ENCODE data around the gene HSPG2.
"Not testable (repeated sequence)": the region's sequence is repeated elsewhere in the genome, so short reads cannot be mapped to it uniquely, and the experiment has no call there.

HSPG2 gene

DNA sequence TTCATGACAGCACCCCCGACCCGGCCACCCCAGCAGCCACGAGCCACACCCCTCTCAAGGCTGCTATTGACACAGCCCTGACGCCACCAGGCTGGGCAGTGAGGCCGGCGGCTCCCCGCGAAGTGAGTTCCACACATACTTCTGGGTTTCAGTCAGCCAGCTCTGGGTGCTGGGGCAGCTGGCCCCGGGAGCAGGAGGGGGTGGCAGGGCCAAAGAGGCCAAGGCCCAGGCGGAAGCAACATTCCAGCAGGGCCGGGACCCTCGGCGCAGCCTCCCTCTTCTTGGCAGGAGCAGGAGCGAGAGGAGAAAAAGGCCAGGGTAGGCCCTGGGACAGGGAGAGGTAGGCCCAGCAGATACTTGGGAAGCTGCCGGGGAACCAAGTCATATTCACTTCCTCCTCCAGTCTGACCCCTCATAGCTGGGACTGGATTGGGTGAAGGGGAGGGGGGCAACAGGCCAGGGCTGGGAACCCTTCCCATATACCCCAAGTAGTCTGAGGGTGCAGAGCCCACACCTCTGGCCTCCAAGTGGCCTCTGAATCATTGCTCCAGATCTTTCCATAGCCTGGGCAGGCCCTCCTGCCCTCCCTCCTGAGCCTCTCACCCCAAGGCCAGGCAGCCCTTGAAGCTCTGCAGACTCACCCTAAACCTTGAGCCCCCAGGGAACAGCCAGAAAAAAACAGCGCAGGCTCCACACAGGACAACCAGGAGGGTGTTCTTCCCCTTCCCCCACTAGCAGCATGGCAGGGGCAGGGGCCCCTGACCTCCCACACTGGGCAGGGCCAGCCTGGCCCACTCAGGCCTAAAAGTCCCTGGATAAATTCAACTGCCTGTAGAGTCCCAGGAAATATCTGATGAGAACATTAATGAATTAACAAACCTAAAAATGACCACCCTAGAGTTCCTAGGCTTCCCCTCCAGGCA is 5.7 kb downstream of the HSPG2 start:
- no peak for DNase-seq

DNA sequence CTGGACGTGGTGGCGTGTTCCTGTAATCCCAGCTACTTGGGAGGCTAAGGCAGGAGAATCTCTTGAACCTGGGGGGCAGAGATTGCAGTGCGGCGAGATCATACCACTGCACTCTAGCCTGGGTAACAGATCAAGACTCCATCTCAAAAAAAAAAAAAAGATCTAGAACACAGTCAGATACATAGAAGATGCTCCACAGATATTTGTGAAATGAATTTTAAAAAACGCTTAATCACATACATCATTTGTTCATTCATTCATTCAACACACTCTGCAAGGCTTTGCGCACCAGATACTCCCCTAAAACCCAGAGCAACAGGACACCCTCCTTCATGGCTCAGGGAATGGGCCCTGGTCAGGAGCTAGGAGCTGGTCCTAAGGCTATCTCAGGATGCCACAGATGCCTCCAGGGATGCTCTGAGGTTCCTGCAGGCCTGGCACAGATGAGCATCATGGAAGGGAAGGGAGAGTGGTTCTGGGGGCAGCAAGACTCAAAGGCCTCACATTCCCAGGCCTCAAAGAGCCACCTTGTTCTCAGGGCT is 6.4 kb downstream of the HSPG2 start:
- DNase-seq: no peak

DNA sequence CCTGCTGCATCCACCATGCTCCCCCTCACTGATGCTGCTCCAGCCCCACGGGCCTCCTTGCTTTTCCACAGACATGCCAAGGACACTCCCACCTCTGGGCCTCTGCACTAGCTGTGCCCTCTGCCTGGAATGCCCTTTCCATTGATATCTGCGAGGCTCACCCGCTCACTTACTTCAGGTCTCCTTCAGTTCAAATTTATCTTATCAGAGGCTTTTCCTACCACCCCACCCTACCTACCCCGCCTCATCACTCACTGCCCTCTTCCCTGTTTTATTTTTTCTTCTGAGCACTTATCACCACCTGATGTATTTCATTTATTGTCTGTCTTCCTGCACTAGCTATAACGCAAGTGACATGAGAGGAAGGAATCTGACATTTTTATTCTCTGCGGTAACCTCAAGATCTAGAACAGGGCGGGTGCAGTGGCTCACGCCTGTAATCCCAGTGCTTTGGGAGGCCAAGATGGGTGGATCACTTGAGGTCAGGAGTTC is 7.0 kb downstream of the HSPG2 start:
- DNase-seq: no peak

DNA sequence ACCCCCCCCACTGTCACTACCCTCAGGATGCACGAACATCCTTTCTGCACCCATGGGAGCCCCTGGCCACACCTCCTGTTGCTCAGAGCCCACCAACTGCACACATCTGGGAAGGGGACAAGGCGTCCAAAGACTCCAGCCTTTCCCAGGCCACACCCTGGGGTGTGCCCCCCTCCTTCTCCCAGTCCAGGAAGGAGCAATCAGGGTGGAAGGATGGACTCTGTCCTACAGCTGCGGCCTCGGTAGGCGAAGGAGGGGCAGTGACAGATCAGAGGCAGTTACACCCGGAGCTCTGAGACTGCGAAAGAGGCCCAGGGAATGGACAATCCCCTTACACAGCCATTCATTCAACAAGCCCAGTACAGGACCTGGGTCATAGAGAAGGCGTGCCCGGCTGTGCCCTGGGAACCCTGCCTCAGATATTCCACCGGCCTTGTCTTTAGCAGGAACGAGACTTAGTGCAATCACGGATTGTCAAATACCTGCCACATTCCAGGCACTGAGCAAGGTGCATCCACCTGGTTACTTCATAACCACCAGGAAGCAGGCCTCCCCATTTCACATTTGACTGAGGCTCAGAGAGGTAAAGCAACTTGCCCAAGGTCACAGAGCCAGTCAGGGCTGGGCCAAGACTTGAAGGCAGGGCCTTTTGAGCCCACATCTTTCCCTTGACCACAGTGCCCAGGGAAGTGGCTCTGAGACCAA is 9.4 kb downstream of the HSPG2 start:
- DNase-seq: no peak

DNA sequence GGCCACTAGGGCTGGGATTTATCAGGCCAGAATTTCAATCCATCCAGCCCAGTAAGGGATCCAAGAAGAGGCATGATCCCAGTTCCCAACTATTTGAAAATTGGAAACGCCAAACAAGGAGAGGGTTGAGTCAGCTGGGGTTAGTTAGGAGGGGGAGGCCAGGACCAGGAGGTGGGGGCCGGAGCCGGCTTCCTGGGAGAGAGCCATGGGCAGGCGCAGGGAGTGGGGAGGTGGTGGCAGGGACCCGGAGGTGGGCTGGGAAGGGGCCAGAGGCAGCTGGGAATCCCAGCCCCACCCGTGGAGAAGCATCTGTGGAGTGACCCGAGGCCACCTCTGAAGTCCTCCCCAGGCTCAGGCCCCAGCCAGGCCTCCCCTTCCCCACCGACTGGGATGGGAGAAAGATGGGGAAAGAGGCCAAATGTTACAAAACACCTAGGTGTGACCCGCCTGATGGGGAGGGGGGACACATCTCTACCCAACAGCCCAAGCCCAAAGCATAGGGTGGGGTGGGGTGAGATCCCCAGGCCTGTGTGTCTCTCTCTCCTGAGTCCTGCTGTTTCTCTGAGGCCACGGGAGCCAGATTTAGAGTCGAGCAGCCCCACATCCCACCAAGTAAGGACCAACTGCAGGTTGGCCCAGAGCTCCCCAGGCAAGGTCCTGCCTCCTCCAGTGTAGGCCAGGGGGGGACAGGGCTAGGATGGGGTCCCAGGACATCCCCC is 10.1 kb downstream of the HSPG2 start:
- DNase-seq: no peak

DNA sequence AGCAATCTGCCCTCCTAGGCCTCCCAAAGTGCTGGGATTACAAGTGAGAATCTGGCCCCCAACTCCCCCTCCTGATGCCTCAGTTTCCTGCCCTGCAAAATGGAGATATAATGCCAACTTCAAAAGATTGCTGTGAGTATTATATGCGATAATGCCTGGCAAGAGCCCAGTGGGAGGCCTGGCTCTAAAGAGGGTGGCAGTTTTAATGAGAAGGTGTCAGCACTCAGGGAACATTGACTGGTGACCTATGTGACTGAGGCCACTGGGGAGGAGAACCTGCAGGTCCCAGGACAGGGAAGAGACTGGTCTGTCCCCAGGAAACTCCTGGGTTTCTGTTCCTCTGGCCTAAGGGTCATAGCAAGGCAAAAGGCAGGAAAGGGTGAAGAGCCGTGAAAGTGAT is 11.0 kb downstream of the HSPG2 start:
- DNase-seq: no peak

DNA sequence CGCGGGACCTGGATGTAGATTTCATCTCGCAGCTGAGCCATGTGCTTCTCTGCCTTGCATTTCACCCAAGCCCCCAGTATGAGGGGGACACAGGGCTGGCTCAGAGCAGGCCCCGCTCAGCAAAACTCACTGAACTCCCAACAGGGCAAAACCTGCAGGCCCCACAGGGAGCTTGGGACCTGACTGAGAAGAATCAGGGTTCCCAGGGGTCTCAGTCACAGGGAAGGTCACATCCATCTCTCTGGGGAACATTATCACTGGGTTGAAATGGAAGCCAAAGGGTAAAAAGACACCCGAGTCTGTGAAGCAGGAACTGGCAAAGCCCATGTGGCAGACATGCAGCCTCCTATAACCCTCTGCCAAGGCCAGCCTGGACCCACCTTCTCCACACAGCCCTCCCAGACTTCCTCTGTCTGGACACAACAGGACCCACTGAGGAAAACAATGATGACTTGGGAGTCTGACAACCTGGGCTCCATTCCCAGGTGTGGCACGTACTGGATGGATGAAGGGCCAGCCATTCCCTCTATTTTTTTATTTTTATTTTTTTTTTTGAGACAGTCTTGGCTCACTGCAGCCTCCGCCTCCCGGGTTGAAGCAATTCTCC is 11.7 kb downstream of the HSPG2 start:
- DNase-seq: no peak

DNA sequence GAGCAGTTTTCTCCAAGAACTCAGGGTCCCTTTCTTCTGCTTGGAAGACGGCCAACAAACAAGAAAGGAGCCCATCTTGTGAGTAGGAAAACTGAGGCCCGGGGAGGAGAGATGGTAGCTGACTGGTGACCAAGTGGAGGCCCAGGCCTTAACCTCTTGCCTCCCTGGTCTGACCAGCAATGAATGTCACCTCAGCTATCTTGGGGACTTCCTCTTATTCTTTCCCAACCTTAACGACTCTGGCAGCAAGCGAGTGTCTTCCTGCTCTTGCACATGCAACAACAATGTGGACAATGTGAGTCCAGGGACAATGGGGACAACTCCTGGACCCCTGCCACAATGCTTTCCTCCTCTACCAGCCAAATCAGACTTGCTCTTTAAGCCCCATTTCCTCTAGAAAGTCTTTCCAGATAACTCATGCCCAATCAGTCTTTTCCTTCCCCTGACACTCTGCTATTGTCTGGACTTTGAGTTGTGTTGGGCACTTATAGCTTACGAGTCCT is 12.6 kb downstream of the HSPG2 start:
- no peak for DNase-seq

DNA sequence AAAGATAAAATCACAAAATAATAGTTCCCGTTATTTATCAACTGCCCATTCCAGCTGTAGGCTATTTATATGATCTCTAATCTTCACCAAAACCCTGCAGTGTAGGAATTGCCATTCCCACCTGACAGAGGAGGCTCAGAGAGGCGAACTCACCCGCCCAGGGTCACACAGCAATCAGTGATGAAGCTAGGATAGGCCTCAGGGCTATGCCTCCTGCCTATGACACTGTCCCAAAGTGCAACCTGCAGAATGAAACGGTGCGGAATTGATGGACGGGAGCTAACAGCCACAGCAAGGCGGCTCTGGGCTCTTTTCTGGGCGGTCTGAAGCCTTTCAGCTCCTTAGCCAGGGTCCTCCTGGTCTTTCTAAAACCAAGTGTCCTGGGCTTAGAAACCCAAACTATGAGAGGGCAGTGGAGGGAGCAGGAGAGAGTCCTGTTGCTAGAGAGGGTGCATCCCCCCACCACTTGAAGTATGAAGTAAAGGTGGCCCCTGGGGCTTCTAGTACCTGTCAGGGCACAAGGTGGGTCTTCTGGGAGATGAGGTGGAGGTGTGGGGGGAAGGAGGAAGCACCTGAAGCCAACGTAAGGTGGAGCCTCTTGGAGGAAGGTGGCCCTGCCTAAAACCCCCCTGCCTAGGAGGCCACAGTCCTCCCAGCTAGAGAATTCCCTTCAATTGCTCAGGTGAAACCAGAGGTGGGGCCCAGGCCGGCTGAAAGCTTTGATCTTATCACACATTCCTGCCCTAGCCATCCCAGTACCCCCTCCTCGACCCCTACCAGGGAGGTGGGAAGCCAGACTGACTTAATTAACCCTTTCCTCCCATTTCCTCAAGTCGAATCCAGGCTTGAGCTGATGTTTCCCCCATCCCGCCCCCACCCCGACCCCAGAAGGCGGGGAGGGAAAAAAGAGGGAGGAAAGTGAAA is 14.8 kb downstream of the HSPG2 start:
- no peak for DNase-seq

DNA sequence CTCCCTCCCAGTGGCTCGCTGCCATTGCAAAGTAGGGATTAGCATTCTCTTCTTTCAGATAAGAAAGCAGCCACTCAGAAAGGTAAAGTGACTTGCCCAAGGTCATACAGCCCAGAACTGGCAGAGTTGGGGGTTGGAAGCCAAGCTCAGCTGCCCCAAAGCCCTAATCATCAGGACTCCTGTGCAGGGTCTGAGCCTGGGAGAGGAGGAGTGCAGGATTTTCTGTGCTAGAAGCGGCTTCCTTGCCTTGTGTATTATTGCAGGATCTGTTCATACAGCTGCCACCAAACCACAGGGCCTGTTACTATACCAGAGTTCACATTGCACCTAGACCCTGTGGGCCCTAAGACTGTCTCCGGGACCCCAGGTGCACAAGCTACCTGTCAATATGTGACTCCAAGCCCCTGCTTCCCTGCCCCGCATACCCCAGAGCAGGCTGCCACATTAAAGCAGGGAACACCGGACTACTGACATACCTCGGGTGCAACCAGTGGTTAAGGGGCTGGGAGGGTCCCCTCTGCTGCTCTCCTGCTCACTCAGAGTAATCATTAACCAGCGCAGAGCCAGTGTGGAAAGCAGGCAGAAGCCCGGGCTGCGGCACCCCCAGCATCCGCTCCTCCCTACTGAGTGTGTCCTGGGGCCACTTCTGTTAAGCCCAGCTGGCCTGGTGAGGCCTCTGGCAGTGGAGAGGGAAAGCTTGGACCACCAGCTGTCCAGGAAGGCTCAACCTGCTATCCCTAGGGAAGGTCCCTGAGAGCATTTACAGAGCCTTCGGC is 15.8 kb downstream of the HSPG2 start:
- no peak for DNase-seq

DNA sequence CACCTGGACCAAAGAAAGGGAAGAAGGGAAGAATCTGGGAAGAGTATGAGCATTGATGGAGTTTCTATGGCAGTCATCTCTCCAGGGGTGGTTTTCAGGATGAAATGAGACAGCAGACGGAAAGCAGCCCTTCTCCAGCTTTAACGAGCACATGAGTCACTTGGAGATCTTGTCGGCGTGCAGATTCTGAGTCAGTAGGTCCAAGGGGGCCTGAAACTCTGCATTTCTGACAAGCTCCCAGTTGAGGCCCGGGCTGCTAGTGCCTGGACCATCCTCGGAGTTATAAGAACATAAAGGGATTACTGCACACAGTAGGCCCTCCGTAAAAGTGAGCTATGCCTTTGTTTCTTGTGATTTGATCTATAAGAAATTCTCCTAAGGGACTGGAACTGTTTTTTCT is 17.6 kb downstream of the HSPG2 start:
- DNase-seq: no peak

DNA sequence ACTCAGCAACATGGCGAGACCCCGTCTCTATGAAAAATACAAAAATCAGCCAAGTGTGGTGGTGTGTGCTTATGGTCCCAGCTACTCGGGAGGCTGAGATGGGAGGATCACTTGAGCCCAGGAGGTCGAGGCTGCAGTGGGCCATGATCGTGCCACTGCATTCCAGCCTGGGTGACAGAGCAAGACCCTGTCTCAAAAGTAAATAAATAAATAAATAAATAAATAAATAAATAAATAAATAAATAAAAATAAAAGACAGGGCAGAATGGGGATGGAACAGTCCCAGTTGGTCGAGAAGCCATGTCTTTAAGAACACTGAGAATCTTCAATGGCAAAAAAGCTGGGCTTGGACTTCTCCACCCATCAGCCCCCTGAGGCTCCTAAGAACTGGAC is 19.9 kb downstream of the HSPG2 start:
- not testable (repeated sequence) for DNase-seq

DNA sequence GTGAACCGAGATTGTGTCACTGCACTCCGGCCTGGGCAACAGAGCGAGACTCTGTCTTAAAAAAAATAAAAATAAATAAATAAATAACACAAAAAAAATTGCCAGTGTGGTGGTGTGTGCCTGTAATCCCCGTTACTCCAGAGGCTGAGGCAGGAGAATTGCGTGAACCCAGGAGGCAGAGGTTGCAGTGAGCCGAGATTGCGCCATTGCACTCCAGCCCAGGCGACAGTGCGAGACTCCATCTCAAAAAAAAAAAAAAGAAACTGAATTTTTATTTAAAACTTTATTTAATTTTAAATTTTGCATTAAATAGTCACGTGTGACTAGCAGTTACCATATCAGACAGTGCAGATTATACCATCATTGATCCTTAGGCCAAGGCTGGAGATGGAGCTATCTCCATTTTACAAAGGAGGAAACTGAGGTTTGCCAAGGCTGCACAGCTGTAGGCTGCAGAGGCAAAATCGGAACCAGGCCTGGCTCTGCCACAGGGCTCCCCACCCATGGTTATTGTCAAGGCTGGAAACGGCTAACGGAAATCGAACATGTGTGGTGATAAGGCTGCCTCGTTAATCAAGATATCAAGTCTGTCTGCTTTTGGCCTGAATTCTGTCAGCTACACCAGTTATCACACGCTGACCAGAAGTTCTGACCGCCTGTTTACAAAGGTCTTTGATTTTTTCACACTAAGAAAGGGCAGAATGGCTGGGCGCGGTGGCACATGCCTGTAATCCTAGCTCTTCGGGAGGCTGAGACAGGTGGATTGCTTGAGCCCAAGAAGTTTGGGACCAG is 20.5 kb downstream of the HSPG2 start:
- DNase-seq: no peak

DNA sequence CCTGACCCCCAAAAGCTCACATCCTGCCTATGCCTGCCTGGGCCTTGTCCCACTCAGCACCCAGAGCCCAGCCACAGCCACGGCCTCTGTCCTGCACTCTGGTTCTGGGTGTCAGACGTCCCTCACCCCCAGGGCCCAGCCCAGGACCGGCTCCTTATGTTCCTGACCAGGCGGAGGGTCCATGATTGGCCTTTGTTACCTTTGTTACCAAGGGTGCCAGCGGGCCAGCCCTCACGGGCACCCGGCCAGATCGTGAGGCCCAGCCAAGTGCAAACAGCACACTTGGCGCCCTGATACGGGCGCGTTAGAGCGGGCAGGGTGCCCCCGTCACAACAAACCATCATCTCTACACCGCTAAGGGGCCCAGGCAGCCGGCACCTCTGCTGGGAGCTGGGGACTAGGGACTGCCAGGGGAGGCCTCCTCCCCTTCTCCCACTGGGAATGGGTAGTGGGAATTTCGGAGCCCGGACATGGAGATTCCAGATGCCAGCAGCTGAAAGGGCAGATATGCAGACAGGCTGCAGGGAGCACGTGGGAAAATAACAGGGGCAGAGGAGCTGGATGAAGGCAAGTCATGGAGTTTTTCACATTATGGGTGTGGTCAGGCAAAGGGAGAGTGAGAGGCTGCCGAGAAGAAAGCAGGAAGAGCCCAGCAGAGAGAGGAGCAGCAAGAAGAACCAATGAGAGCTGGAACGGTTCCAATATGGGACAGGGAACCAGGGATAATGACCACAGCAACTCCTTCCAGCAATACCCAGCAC is 22.1 kb downstream of the HSPG2 start:
- DNase-seq: no peak

DNA sequence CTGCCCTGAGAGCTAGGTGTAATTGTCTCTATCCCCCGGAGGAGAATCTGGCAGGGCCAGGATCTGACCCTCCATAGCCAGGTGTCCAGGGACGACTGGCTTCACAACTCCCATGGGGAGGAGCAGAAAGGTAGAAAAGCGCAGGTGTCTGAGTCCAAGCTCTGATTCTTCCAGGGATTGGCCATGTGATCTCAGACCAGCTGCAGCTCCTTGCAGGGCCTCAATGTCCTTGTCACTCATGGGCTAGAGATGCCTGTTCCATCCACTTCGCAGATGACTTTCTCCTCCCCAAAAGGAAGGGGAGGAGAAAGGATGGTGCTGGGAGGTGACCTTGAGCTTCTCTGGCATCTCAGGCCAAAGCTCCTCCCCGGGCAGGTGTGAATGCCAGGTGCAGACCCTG is 22.7 kb downstream of the HSPG2 start:
- no peak for DNase-seq

DNA sequence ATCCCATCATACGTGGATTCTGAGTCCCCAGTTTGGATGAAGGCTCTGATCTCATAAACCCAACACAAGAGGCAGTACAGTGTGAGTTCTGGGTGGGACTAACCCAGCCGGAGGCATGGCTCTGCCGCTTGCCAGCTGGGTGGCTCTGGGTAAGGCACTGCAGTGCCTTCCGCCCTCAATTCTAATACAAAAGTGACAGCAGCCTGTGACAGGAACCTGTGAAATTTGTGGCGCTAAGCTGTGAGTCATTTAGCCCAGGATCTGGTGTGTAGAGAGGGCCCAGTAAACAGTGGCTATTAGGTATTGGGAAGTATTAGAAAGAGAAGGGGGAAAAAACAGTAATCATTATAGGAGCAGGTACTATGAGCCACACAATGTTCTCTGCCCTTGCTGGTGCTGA is 23.3 kb downstream of the HSPG2 start:
- DNase-seq: no peak

DNA sequence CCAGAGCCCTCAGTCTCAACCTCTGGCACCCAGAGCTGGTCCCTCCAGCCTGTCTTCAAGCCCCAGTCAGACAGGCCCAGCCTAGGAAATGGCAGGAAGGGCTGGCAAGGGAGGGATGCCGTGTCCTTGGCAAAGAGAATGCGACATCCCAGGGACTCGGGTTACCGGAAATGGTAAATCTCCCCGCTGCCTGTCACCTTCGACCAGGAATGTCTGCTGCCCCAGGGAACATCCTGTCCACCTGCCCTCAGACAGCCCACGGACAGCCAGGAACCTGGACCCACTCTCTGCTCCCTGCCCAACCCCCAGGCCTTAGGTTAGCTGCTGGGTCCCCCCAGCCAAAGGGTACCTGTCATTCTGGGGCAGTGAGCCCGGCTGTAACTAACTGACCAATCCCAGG is 23.9 kb downstream of the HSPG2 start:
- DNase-seq: no peak

DNA sequence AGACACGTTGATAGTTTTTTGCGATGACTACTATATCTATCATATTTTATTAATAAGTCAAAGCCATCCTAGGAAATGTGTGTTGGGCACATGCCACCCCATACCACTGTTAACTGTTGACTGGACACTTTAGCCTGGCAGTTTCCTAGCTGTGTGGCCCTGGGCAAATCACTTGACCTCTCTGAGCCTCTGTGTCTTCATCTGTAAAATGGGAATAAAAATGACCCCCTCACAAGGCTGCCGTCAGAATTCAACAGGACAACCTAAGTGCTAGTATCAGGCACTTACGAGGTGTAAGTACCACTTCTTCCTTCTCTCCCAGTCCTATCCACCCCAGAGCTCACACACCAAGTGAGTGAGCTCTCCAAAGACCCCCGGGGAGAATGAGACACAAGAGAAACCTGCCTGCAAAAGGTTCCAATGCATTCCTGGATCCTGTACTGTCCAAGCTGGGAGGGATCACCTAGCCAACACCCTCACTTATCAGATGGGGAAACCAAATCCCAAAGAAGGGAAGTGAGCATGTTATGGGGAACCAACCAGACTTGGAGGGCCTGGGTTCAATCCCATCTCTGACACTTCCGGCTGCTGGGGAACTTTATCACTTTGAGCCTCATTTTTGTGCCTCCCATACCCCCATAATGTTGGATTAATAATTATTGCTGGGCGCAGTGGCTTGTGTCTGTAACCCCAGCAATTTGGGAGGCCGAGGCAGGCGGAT is 24.9 kb downstream of the HSPG2 start:
- no peak for DNase-seq

Measured in activated CD4-positive, CD25-positive, alpha-beta regulatory T cell treated with anti-CD3 and anti-CD28 coated beads, Interleukin-2, amount 50 U/mL, for 72 hours (primary cell).